GM19468 (cell line): Measurements from ENCODE around the gene TMEM106C.
A peak's percentile ranks its signal among the peaks of the same experiment; 100 is the strongest.

Experiments
- ATAC-seq: cut with Tn5 transposase; IDR thresholded peaks from one replicate; pipeline ENCODE4 v1.9.1; 2021; ENCODE audit warnings: mild to moderate bottlenecking, moderate library complexity, moderate number of reproducible peaks; ENCODE audit not compliant: unreplicated experiment; ENCODE audit errors: extremely low read depth

The TMEM106C gene

GRCh38 chr12:47990351-47991105, 27.1 kb downstream of the TMEM106C start:
- peak; percentile 68 for ATAC-seq

- no peak for ATAC-seq
These were observed 28.0 kb downstream of the TMEM106C start for GRCh38 chr12:47991106-47992061.

- ATAC-seq, result no peak
These were observed 29.4 kb downstream of the TMEM106C start for GRCh38 chr12:47992776-47993175.

GRCh38 chr12:47993491-47993890, 30.1 kb downstream of the TMEM106C start:
- no peak for ATAC-seq

- no peak for ATAC-seq
These were observed 32.6 kb downstream of the TMEM106C start for GRCh38 chr12:47995981-47996401.

DNA sequence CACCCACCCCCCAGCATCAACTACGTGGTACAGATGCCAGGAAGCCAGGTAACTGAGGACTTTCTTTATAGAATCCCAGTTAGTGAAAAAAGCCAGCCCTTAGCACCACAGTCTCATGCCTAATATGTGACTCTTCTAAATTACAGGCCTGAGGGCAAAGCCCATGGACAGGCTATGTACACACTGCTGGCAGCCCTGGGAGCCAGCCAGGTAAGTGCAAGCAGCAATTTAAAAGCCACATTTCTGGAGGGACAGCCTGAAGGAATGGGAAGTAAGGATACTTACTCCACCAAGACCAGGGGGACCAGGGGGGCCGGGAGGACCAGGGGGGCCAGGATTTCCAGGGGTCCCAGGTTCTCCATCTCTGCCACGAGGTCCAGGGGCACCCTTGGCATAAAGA, 33.9 kb downstream of the TMEM106C start:
- no peak for ATAC-seq

GRCh38 chr12:47999816-48000215, 36.4 kb downstream of the TMEM106C start:
- ATAC-seq, result no peak

GRCh38 chr12:48000878-48001504, 37.6 kb downstream of the TMEM106C start:
- ATAC-seq, result no peak

DNA sequence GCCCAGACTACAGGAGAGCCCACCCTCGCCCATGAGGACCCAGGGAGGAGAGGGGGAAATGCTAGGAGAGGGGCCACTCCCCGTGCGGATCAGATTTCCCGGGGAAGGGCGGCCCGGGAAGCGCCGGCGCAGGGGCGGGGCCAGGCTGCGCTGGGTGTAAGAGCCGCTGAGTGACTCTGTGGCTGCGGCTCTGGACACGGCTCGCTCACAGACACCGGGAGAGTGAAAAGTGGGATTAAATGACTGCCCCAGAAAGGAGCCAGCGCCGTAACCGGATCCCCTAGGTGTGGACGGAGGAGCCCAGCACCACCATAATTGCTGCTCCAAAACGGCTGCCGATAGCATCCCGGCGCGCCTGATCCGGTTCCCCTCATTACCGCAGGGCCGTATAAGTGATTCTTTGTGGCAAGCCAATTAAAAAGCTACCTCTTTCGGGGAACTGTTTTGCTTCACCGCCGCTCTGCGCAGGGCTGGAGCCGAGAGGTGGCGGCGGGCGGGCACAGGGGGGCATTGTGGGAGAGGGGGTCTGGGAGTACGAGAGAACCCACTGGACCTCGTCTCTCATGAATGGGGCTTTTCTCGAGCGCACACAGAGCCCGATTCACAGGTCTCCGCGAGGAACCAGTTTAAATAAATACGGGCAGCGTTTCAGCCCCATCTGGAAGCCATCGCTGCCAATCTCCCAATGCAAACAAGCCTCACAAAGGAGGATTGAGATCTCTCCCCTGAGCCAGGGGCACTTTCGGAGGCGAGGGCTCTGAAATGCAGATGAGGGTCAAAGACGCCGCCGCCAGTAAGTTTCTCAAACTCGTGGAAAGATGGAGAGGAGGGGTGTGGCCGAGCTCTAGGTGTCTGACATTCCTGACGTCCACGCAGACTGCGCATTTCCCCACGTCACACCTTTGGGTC, 38.4 kb downstream of the TMEM106C start:
- no peak for ATAC-seq

- ATAC-seq, result no peak
These were observed 39.0 kb downstream of the TMEM106C start for GRCh38 chr12:48002414-48002730.

DNA sequence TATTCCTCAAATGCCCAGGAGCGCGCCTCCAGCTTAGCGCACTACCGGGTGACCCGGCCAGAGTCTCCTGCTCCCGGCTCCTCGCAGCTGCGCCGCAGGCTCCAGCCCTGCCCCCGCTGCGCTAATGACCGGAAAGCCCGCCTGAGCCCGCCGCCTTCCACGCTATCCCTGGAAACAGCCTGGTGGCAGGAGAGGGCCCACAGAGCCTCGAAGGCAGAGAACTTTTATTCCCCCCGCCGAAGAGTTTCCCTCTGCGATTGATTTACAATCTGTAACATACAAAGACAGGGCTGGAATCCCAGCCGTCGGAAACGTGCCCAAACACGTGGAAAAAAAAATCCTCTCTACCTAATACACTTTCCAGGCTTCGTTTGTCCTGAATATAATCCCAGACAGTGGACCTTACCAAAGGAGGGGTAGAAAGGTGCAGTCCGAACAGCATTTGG, 39.4 kb downstream of the TMEM106C start:
- no peak for ATAC-seq

GRCh38 chr12:48003226-48004052, 40.0 kb downstream of the TMEM106C start:
- no peak for ATAC-seq

DNA sequence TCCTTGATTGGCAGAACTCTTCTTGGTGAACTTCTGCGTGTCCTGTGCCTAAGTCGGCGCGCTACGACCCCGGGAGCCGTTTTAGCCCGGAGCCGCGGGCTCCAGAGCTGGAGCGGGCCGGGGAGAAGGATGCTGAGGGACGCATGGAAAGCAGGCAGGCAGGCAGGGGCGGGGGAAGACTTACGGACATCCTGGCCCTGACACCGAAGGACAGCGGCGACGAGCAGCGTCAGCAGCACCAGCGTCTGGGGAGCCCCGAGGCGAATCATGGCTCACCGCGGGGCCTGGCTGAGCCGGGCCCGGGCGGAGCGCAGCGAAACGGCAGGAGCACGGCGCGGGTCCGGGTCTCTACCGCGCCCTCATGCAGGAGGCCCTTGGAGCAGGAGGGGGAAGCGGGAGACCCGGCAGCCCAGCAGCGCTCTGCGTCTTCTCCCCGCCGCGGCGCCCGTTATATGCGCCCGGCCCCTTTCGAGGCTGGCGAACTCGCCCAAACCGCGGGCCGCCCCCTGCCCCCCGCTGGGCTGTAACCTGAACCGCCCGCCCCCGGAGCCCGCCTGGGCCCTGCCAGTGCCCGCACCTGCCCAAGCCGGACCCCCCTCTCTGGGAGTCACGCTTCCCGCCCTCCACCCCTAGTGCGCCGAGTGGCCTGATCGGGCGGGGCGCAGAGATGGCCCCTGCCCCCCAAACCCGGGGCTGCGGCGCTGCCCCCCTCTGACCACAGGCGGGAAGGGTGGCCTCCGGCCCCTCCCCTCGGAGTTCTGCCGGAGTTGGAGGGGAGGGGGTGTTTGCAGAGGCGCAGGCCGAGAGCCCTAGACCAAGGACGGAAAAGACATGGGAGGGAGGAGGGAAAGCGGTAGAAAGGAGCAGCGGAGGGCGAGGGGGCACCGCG, 40.9 kb downstream of the TMEM106C start, which contains the start of gene COL2A1:
Gene COL2A1 (minus strand): TSS at position 424 of the 889 bp plus-strand sequence. CDS start 155 bp downstream, at position 269.
- no peak for ATAC-seq

DNA sequence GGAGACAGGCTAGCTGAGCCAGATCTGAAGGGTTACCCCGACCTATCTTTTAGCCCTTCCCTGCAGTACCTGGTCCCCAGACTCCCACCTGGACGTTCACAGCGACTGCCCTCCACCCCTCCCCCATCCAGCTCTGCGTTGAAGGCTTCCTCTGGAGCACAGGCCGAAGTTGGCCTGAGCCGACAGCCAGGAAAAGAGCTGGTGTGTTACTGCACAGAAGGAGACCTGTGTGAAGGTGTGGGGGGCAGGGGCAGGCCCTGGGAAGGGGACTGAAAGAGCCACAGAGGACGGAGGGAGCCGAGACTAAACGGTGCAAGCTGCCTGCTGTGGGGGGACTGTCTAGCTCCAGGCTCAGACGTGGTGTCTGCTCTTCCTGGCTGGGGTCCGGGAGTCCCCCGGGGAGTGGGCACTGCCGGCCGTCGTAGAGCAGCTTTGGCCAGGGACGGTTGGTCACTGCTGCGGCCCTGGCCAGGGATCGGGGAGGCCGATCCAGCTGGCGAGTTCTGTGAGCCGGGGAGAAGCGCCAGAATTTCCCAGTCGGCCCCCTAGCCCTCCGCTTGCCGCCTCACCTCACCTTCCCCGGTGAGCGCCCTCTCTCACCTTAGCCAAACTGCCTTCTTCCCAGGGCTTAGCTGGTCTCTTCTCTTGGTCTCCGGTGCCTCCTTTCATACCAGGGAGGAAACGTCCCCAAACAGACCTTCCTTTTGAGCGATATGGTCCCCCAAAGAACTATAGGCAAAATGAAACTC, 41.8 kb downstream of the TMEM106C start:
- no peak for ATAC-seq

- ATAC-seq, result no peak
These were observed 42.3 kb downstream of the TMEM106C start for GRCh38 chr12:48005750-48006021.

DNA sequence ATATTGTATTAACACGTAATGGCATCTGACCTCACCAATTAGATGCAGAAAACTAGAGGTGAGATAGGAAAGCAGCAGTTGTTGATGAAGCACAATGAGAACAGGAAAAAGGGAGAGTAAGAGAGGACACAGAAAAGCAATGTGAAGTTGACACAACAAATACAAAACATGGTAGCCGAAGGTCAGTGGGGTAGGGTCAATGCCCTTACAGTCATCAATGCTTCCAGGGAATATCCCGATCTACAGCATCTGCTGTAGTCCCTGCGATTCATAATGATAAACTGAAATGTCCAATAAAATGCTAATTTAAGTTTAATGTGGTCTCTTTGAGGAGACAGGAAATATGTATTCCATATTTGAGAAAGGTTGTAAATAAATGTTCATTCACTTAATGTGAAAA, 43.8 kb downstream of the TMEM106C start:
- ATAC-seq, result no peak

GRCh38 chr12:48008349-48008748, 45.0 kb downstream of the TMEM106C start:
- ATAC-seq, result no peak
